GM12878 (cell line): Measurements from ENCODE around the gene TGFB1I1. TPM values are rescaled to one million over a fixed set of nuclear protein-coding genes. Genes with fewer than 3 reads are reported as not detected.

ENCODE experiments used
- ATAC-seq: fragments of 200-7000 bp; cut with Tn5 transposase; 3 replicates; pipeline ENCODE4 v1.9.1; 2020; ENCODE audit warnings: mild to moderate bottlenecking, moderate library complexity
- BruUV-seq: library from RNA; stranded (reverse); fragments of 400-500 nt; replicated peaks from 2 replicates; lab custom pipeline; 2021; lab: Mats Ljungman, UMichigan
- CTCF ChIA-PET: fragments of 300-600 bp; sonication (Branson Sonifier 250); formaldehyde crosslinking; extraction: SDS; loops from one replicate; lab custom pipeline; 2021; ENCODE audit warnings: inconsistent platforms; lab: Yijun Ruan, JAX
- POLR2A ChIA-PET: fragments of 350-600 bp; formaldehyde crosslinking; extraction: SDS; loops from one replicate; lab custom pipeline; 2021; ENCODE audit warnings: inconsistent platforms; lab: Charles Lee
- RAD21 ChIA-PET: fragments of 300-600 bp; sonication (Branson Sonifier 250); formaldehyde crosslinking; loops from one replicate; lab custom pipeline; 2023; ENCODE audit warnings: antibody characterized with exemption; ENCODE audit not compliant: unreplicated experiment; lab: Charles Lee
- SMC1A ChIA-PET: fragments of 300-600 bp; sonication (Branson Sonifier 250); formaldehyde crosslinking; loops from one replicate; lab custom pipeline; 2023; ENCODE audit not compliant: unreplicated experiment, uncharacterized antibody; lab: Charles Lee
- DNase-seq: peaks from one replicate; pipeline ENCODE4 v3.0.0-alpha.2; 2011; ENCODE audit warnings: low read depth, low spot score
- FAIRE-seq: peaks from 3 replicates; lab custom pipeline; 2011; peaks lifted over from hg19 to GRCh38; lab: Jason Lieb, UNC
- H2AFZ ChIP-seq: 2 replicates; pipeline ENCODE4 v1.6.0; 2011; ENCODE audit warnings: low read depth, low read length, control low read depth; ENCODE audit not compliant: control insufficient read depth
- H3K27ac ChIP-seq: 2 replicates; pipeline ENCODE4 v1.5.1; 2011; ENCODE audit warnings: control low read depth; ENCODE audit not compliant: control insufficient read depth, insufficient read depth
- H3K27me3 ChIP-seq, 2 experiments: replicated peaks in 1 of 2; 2 replicates each; pipeline versions ENCODE4 v1.6.0 to v1.6.1; 2011; ENCODE audit warnings: low read length in 1 of 2; ENCODE audit not compliant: control insufficient read depth in 2 of 2, insufficient read depth in 2 of 2
- H3K36me3 ChIP-seq, 2 experiments: 2 replicates each; pipeline ENCODE4 v1.5.1; 2011; ENCODE audit warnings: low read length in 1 of 2; ENCODE audit not compliant: control insufficient read depth in 2 of 2, insufficient read depth in 2 of 2
- H3K4me1 ChIP-seq: 2 replicates; pipeline ENCODE4 v1.6.1; 2011; ENCODE audit warnings: mild to moderate bottlenecking, low read length, moderate library complexity, mixed read lengths; ENCODE audit not compliant: control insufficient read depth, insufficient read depth
- H3K4me2 ChIP-seq: 2 replicates; pipeline ENCODE4 v1.6.0; 2011; ENCODE audit warnings: control low read depth; ENCODE audit not compliant: control insufficient read depth, insufficient read depth
- H3K4me3 ChIP-seq: fragments of 200-600 bp; sonication (generic); 2 replicates; pipeline ENCODE4 v1.5.1; 2016
- H3K79me2 ChIP-seq: 2 replicates; pipeline ENCODE4 v1.6.0; 2011; ENCODE audit warnings: low read length; ENCODE audit not compliant: control insufficient read depth, insufficient read depth
- H3K9ac ChIP-seq: 2 replicates; pipeline ENCODE4 v1.8.0; 2011; ENCODE audit warnings: low read length, control low read depth, mixed read lengths; ENCODE audit not compliant: control insufficient read depth, insufficient read depth
- H3K9me3 ChIP-seq: replicated peaks from 3 replicates; pipeline ENCODE4 v1.5.1; 2011; ENCODE audit warnings: mild to moderate bottlenecking, low read length; ENCODE audit not compliant: control insufficient read depth, insufficient read depth
- H4K20me1 ChIP-seq: 2 replicates; pipeline ENCODE4 v1.6.0; 2011; ENCODE audit not compliant: control insufficient read depth, insufficient read depth
- CEBPZ ChIP-seq: fragments of 150-350 bp; IDR thresholded peaks from 2 replicates; pipeline ENCODE4 v1.6.1; 2016; ENCODE audit warnings: low read depth, low read length
- ESRRA ChIP-seq: IDR thresholded peaks from 2 replicates; pipeline ENCODE4 v1.6.1; 2012; ENCODE audit warnings: mild to moderate bottlenecking, low read length, improper control_type of control experiment
- EZH2 ChIP-seq: IDR thresholded peaks from 2 replicates; pipeline ENCODE4 v1.6.1; 2012; ENCODE audit warnings: low read depth, mild to moderate bottlenecking, control low read depth, inconsistent platforms, low read length, borderline replicate concordance; ENCODE audit not compliant: control insufficient read depth
- HDAC6 ChIP-seq: fragments of 200-600 bp; sonication (generic); IDR thresholded peaks from one replicate; pipeline ENCODE4 v1.8.0; 2017; ENCODE audit warnings: antibody characterized with exemption; ENCODE audit not compliant: unreplicated experiment
- IKZF2 ChIP-seq, 2 experiments: fragments of 450-650 bp; IDR thresholded peaks; 2 replicates each; pipeline ENCODE4 v1.6.1; 2017; ENCODE audit warnings: mild to moderate bottlenecking in 2 of 2, moderate library complexity in 2 of 2
- MAX ChIP-seq: IDR thresholded peaks from 2 replicates; pipeline ENCODE4 v1.6.1; 2012; ENCODE audit warnings: low read depth, low read length, improper control_type of control experiment
- NRF1 ChIP-seq: conservative IDR thresholded peaks from 2 replicates; pipeline ENCODE4 v1.6.1; 2011; ENCODE audit warnings: mild to moderate bottlenecking, low read depth, low read length, improper control_type of control experiment
- PBX3 ChIP-seq: IDR thresholded peaks from 2 replicates; pipeline ENCODE4 v1.6.1; 2011; ENCODE audit warnings: mild to moderate bottlenecking, low read depth, low read length, moderate library complexity; ENCODE audit not compliant: insufficient replicate concordance
- POLR2AphosphoS5 ChIP-seq: IDR thresholded peaks from 2 replicates; pipeline ENCODE4 v1.6.1; 2011; ENCODE audit warnings: mild to moderate bottlenecking, low read length, inconsistent platforms
- RAD21 ChIP-seq: IDR thresholded peaks from 2 replicates; pipeline ENCODE4 v1.6.1; 2011; ENCODE audit warnings: mild to moderate bottlenecking, low read depth, low read length, moderate library complexity; ENCODE audit not compliant: insufficient read depth
- SIX5 ChIP-seq: IDR thresholded peaks from 2 replicates; pipeline ENCODE4 v1.6.1; 2011; ENCODE audit warnings: mild to moderate bottlenecking, low read depth, low read length, moderate library complexity; ENCODE audit not compliant: severe bottlenecking
- SRF ChIP-seq, 2 experiments: IDR thresholded peaks; 2 replicates each; pipeline ENCODE4 v1.6.1; 2011; ENCODE audit warnings: low read depth in 2 of 2, low read length in 2 of 2, mild to moderate bottlenecking in 1 of 2, moderate library complexity in 1 of 2
- TCF7 ChIP-seq: IDR thresholded peaks from 2 replicates; pipeline ENCODE4 v1.6.1; 2014; ENCODE audit warnings: antibody characterized with exemption, borderline replicate concordance
- YY1 ChIP-seq: IDR thresholded peaks from 2 replicates; pipeline ENCODE4 v1.6.1; 2011; ENCODE audit warnings: low read depth, mild to moderate bottlenecking, low read length
- ZBTB11 ChIP-seq: fragments of 450-650 bp; formaldehyde crosslinking; IDR thresholded peaks from 2 replicates; pipeline ENCODE4 v1.5.0; 2022; ENCODE audit warnings: mild to moderate bottlenecking, missing genetic modification characterization
- ZNF384 ChIP-seq: IDR thresholded peaks from 2 replicates; pipeline ENCODE4 v1.6.1; 2012; ENCODE audit warnings: low read depth, mild to moderate bottlenecking, low read length, improper control_type of control experiment, borderline replicate concordance
- WGBS: methylation state at CpG from one replicate; pipeline ENCODE4 v1.1.6; 2016; ENCODE audit warnings: low lambda C conversion rate; ENCODE audit not compliant: insufficient replicate concordance, insufficient coverage; ENCODE audit errors: missing lambda C conversion rate; 5-methylcytosine and 5-hydroxymethylcytosine counted together
- in situ Hi-C: fragments of 300-500 bp; cut with MboI; formaldehyde crosslinking; loops from 9 replicates; pipeline ENCODE4 v1.14.3; 2018; ENCODE audit warnings: mixed read lengths
- intact Hi-C: fragments of 100-400 bp; cut with micrococcal nuclease; formaldehyde crosslinking; loops from one replicate; pipeline ENCODE4 v1.14.2; 2022; ENCODE audit not compliant: unreplicated experiment
- polyA plus RNA-seq, 11 experiments: library from polyadenylated mRNA; depleted of rRNA in 4 of 11; unstranded in 6 of 11; stranded (reverse) in 5 of 11; fragments of >200 nt; fragmentation: Nextera tagmentation in 4 of 11; fragmentation: Illumina TruSeq in 1 of 11; extraction: Ambion mirVana in 4 of 11; extraction: Trizol in 1 of 11; gene quantifications; 1 replicate in 1 of 11; 2 replicates in 10 of 11; pipeline versions ENCODE4 v1.2.1 to v1.2.3, GENCODE V29; 2011 to 2016; ENCODE audit warnings: inconsistent platforms in 2 of 11, missing spikeins in 2 of 11, low read depth in 1 of 11
- total RNA-seq, 4 experiments: library from RNA; depleted of rRNA in 3 of 4; stranded (reverse); fragments of >200 nt in 3 of 4; fragmentation: Illumina TruSeq in 1 of 4; extraction: Trizol in 1 of 4; gene quantifications; 2 replicates each; pipeline versions ENCODE4 v1.2.1 to v1.2.3, GENCODE V29; 2013 to 2021

The TGFB1I1 gene
- total and polyA plus RNA-seq, 10 of the 15 experiments (the other 5 are each of a cell fraction or from before 2014, with no cell fraction given): 0.13 to 2.3 (median 0.41) TPM; not detected in 2

- Histone ChIP-seq H3K79me2 (no peaks in the 10 kb centered on the region), H3K4me2 (peak overlapping the region; percentile 93), H3K9me3 (no peaks in the 10 kb centered on the region), H3K4me3 (peak overlapping the region; percentile 52; the same call in 1 of the 2 replicates), H2AFZ (peak overlapping the region; percentile 61), H3K27me3 (no peaks in the 10 kb centered on the region; a peak in 1 of 4 replicates), H3K4me1 (0 out of 2 replicates have a peak, but pooled peaks cover 3% of the 10 kb centered on the region), H3K36me3 (no peaks in the 10 kb centered on the region; a peak in 3 of 4 replicates), H3K9ac (no peak overlapping the region), H4K20me1 (no peaks in the 10 kb centered on the region), H3K27ac (no peak overlapping the region)
- ChIA-PET SMC1A (no interaction called here), RAD21 (no interaction called here), CTCF (no interaction called here), POLR2A (interaction anchor here (1.0 kb wide), 1 partner anchor 21 kb away, joined by 3 read pairs; the partner anchor contains the start of gene RUSF1)
- in situ Hi-C loops (no loop called here), intact Hi-C loops (no loop called here)
- DNase-seq: no peak
- FAIRE-seq: no peak
- 33% methylated on average over 48 of the region's 48 CpGs for WGBS
- BruUV-seq: no TSS peak
- no peak for ATAC-seq
- TF ChIP-seq MAX: no peak
- no peak for TF ChIP-seq ESRRA
- TF ChIP-seq YY1: no peak
- TF ChIP-seq PBX3: no peak
- no peak for TF ChIP-seq IKZF2 (IDR thresholded peaks at IDR 0.05)
- no peak for TF ChIP-seq EZH2
- no peak for TF ChIP-seq TCF7
- TF ChIP-seq ZNF384: no peak
- no peak for TF ChIP-seq RAD21
- TF ChIP-seq CEBPZ: no peak
- TF ChIP-seq POLR2AphosphoS5: no peak
- TF ChIP-seq ZBTB11 (CRISPR knock-in tag): no peak
- no peak for TF ChIP-seq SRF (IDR thresholded peaks at IDR 0.05; ENCODE audit: low read depth in 2 of 2, low read length in 2 of 2)
- no peak for TF ChIP-seq SIX5
- no peak for TF ChIP-seq HDAC6
- no peak for TF ChIP-seq NRF1
These were observed 15.2 kb downstream of the TGFB1I1 start for GRCh38 chr16:31487071-31487719.
